Stimulated activated memory B cell treated with anti-CD40 and anti-IgM and Interleukin-4, amounts not matched to agents 10 μg/mL and 1 μg/mL and 100 μg/mL, for 72 hours (primary cell): Measurements from ENCODE around the gene FAM171A1.
"Not testable (repeated sequence)": the region's sequence is repeated elsewhere in the genome, so short reads cannot be mapped to it uniquely, and the experiment has no call there.

Experiments used
- ATAC-seq: fragments of 150-1000 bp; cut with Tn5 transposase; 2 replicates; pipeline ENCODE4 v1.10.0; 2021
- H3K27ac Mint-ChIP-seq: one replicate; pipeline ENCODE4 v1.8.0; 2022; ENCODE audit warnings: mild to moderate bottlenecking, mixed read lengths
- H3K27me3 Mint-ChIP-seq: one replicate; pipeline ENCODE4 v1.8.0; 2022; ENCODE audit warnings: mixed read lengths
- H3K36me3 Mint-ChIP-seq: one replicate; pipeline ENCODE4 v1.8.0; 2022; ENCODE audit warnings: mixed read lengths
- H3K4me1 Mint-ChIP-seq: one replicate; pipeline ENCODE4 v1.8.0; 2022; ENCODE audit warnings: mixed read lengths
- H3K4me3 Mint-ChIP-seq: one replicate; pipeline ENCODE4 v1.8.0; 2022; ENCODE audit warnings: mild to moderate bottlenecking, moderate library complexity, mixed read lengths
- H3K9me3 Mint-ChIP-seq: one replicate; pipeline ENCODE4 v1.8.0; 2022; ENCODE audit warnings: mixed read lengths

The FAM171A1 gene

GRCh38 chr10:15341502-15342128 is 29.5 kb downstream of the FAM171A1 start:
- no peak for ATAC-seq
- Mint-ChIP-seq H3K4me3 (no peak overlapping the region), H3K27me3 (peaks cover 12% of the 10 kb centered on the region), H3K36me3 (no peaks in the 10 kb centered on the region), H3K9me3 (no peaks in the 10 kb centered on the region), H3K4me1 (no peaks in the 10 kb centered on the region), H3K27ac (no peak overlapping the region)

DNA sequence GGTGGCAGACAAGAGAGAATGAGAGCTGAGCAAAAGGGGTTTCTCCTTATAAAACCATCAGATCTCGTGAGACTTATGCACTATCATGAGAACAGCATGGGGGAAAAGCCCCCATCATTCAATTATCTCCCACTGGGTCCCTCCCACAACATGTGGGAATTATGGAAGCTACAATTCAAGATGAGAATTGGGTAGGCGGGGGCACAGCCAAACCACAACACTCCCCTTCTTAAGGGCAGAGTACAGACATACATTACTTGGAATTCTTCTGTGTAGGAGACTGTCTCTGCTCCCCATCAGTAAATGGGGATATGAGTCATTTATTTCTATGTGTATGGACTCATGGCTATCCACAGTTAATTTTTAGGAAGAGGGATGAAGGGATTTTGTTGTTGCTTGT is 31.2 kb downstream of the FAM171A1 start:
- no peaks in the 10 kb centered on the region for H3K9me3 Mint-ChIP-seq
- H3K4me3 Mint-ChIP-seq, result no peak overlapping the region
- H3K36me3 Mint-ChIP-seq, result no peaks in the 10 kb centered on the region
- H3K27me3 Mint-ChIP-seq, result peaks cover 3% of the 10 kb centered on the region
- no peaks in the 10 kb centered on the region for H3K4me1 Mint-ChIP-seq
- no peak for ATAC-seq
- H3K27ac Mint-ChIP-seq, result no peak overlapping the region

- not testable (repeated sequence) for H3K27ac Mint-ChIP-seq, H3K27me3 Mint-ChIP-seq, ATAC-seq, H3K4me1 Mint-ChIP-seq, H3K9me3 Mint-ChIP-seq, H3K36me3 Mint-ChIP-seq, H3K4me3 Mint-ChIP-seq
These were observed 33.6 kb downstream of the FAM171A1 start for GRCh38 chr10:15337441-15337923.

DNA sequence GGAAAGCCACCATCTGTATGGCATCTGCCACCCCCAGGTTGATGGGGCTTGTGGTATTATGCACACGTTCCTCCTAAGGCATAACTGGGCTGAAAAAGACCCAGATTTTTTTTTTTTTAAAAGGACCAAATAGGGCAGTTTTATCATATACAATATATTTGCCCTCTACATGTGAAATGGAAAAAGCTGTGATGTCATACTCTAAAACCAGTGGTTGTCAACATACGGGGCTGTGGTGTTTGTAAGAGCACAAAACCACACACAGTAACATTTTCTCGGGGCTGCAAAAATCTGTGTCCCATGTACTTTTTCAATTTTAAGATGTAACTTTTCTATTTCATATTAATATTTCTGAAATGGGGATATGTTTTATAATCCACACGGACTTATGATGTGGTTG is 34.9 kb downstream of the FAM171A1 start:
- no peak overlapping the region for H3K27ac Mint-ChIP-seq
- H3K4me1 Mint-ChIP-seq, result no peaks in the 10 kb centered on the region
- no peak overlapping the region for H3K4me3 Mint-ChIP-seq
- no peaks in the 10 kb centered on the region for H3K27me3 Mint-ChIP-seq
- ATAC-seq, result no peak
- H3K36me3 Mint-ChIP-seq, result no peaks in the 10 kb centered on the region
- H3K9me3 Mint-ChIP-seq, result no peaks in the 10 kb centered on the region

GRCh38 chr10:15335508-15335907 is 35.6 kb downstream of the FAM171A1 start:
- ATAC-seq, result no peak
- Mint-ChIP-seq H3K9me3 (no peaks in the 10 kb centered on the region), H3K4me3 (no peak overlapping the region)

DNA sequence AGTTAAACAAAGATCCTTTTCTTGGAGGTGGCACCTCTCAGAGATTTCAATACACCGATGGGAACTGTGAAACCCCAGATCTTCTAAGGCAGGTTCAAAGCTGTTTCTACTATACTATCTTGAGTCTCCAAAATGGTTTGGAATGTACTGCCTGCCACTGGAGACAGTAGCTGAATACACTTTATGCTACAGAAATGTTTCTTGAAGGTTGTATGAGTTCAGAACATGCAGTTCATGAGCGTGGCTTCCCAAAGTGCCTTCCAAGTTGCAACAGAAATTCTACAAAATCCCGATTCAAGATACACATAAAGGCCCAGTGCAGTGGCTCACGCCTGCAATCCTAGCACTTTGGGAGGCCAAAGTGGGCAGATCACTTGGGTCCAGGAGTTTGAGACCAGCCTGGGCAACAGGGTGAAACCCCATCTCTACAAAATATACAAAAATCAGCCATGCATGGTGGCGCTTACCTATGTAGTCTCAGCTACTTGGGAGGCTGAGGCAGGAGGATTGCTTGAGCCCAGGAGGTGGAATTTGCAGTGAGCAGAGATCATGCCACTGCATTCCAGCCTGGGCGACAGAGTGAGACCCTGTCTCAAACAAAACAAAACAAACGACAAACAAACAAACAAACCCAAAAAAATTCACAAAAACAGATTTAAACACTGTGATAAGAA is 36.3 kb downstream of the FAM171A1 start:
- H3K4me3 Mint-ChIP-seq, result no peak overlapping the region
- no peak overlapping the region for H3K27ac Mint-ChIP-seq
- no peaks in the 10 kb centered on the region for H3K9me3 Mint-ChIP-seq
- no peaks in the 10 kb centered on the region for H3K36me3 Mint-ChIP-seq
- ATAC-seq, result no peak
- H3K4me1 Mint-ChIP-seq, result no peaks in the 10 kb centered on the region
- H3K27me3 Mint-ChIP-seq, result no peaks in the 10 kb centered on the region

More at GRCh38 chr10:15335508-15335907, 35.6 kb downstream of the FAM171A1 start:
- no peaks in the 10 kb centered on the region for H3K4me1 Mint-ChIP-seq
- no peaks in the 10 kb centered on the region for H3K27me3 Mint-ChIP-seq
- no peaks in the 10 kb centered on the region for H3K36me3 Mint-ChIP-seq
- H3K27ac Mint-ChIP-seq, result no peak overlapping the region

DNA sequence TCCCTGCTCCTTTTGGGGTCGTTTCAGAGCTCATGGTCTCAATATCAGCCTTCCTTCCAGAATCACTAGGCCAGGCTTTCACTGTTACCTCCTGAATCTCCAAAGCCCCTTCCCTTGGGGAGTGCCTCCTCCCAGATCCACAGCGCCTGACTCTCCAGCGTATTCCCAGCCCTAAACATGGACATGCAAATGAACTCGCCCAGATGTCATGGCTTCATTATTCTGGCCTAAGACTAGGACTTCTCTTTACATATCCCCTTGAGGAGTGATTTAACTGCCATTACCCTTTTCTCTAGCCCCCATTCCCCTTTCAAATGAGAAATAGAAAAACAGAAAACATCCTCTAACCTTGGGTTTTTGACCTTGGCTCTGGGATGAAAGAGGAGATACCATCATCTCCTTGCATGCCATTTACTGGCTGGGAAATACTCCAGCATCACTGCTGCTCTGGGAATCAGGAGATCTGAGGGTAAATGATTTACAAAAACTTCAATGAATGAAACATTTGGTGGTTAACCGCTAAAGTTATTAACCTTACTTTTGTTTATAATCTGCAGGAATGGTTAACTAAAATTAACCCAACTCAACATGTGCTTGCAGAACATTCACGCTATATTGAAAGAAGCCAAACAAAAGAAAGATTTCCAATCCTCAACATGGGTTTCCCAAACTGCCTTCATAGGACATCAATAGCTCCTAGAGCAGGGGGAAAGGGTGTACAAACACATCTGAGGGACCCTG is 37.0 kb downstream of the FAM171A1 start:
- Mint-ChIP-seq H3K9me3 (no peaks in the 10 kb centered on the region), H3K4me3 (no peak overlapping the region), H3K27ac (no peak overlapping the region), H3K27me3 (no peaks in the 10 kb centered on the region), H3K4me1 (no peaks in the 10 kb centered on the region), H3K36me3 (no peaks in the 10 kb centered on the region)
- no peak for ATAC-seq

DNA sequence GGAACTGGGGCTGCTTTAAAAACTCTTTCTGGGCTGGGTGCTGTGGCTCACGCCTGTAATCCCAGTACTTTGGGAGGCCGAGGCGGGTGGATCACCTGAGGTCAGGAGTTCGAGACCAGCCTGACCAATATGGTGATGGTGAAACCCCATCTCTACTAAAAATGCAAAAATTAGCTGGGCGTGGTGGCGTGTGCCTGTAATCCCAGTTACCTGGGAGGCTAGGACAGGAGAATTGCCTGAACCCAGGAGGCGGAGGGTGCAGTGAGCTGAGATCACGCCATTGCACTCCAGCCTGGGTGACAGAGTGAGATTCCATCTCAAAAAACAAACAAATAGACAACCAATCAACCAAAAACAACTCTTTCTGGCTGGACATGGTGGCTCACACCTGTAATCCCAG is 37.9 kb downstream of the FAM171A1 start:
- H3K27ac Mint-ChIP-seq, H3K9me3 Mint-ChIP-seq, H3K4me3 Mint-ChIP-seq, H3K4me1 Mint-ChIP-seq, H3K27me3 Mint-ChIP-seq, H3K36me3 Mint-ChIP-seq, ATAC-seq: not testable (repeated sequence)

- Mint-ChIP-seq H3K27me3 (no peaks in the 10 kb centered on the region), H3K9me3 (no peaks in the 10 kb centered on the region), H3K4me1 (no peaks in the 10 kb centered on the region), H3K4me3 (no peak overlapping the region), H3K36me3 (no peaks in the 10 kb centered on the region), H3K27ac (no peak overlapping the region)
- no peak for ATAC-seq
These were observed 39.6 kb downstream of the FAM171A1 start for GRCh38 chr10:15331461-15331860.

GRCh38 chr10:15329437-15329836 is 41.7 kb downstream of the FAM171A1 start:
- Mint-ChIP-seq H3K36me3 (no peaks in the 10 kb centered on the region), H3K9me3 (no peaks in the 10 kb centered on the region), H3K27ac (no peak overlapping the region), H3K27me3 (no peaks in the 10 kb centered on the region), H3K4me1 (no peaks in the 10 kb centered on the region), H3K4me3 (no peak overlapping the region)
- ATAC-seq, result no peak

- Mint-ChIP-seq H3K4me3 (no peak overlapping the region), H3K27ac (no peak overlapping the region), H3K9me3 (no peaks in the 10 kb centered on the region), H3K27me3 (no peaks in the 10 kb centered on the region), H3K4me1 (no peaks in the 10 kb centered on the region), H3K36me3 (no peaks in the 10 kb centered on the region)
- ATAC-seq, result no peak
These were observed 45.2 kb downstream of the FAM171A1 start for GRCh38 chr10:15325944-15326284.

GRCh38 chr10:15325243-15325943 is 45.7 kb downstream of the FAM171A1 start:
- Mint-ChIP-seq H3K27ac (no peak overlapping the region), H3K4me3 (no peak overlapping the region), H3K27me3 (no peaks in the 10 kb centered on the region), H3K4me1 (no peaks in the 10 kb centered on the region), H3K36me3 (no peaks in the 10 kb centered on the region), H3K9me3 (no peaks in the 10 kb centered on the region)
- ATAC-seq, result no peak

DNA sequence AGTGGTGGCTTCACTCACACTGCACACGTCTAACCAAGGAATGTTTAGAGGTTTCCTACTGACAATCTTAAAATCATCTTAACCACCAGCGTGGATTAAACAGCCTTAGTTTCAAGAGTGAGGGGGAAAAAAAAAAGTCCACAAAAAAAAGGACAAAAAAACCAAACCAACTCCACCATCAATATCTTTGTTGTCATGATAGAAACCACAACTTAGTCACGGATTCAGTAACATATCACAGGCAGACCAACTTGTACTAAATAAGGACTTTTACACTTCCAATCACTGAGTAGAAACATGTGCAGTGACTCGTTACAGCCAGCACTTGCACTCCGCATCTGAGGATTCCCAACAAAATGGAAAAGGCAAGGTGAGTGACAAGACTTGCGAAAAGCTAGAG is 46.5 kb downstream of the FAM171A1 start:
- no peaks in the 10 kb centered on the region for H3K27me3 Mint-ChIP-seq
- peaks cover 2% of the 10 kb centered on the region for H3K9me3 Mint-ChIP-seq
- H3K27ac Mint-ChIP-seq, result no peak overlapping the region
- H3K36me3 Mint-ChIP-seq, result no peaks in the 10 kb centered on the region
- ATAC-seq, result no peak
- no peak overlapping the region for H3K4me3 Mint-ChIP-seq
- no peaks in the 10 kb centered on the region for H3K4me1 Mint-ChIP-seq

- Mint-ChIP-seq H3K4me3 (no peak overlapping the region), H3K4me1 (no peaks in the 10 kb centered on the region), H3K36me3 (no peaks in the 10 kb centered on the region), H3K9me3 (peaks cover 2% of the 10 kb centered on the region), H3K27me3 (no peaks in the 10 kb centered on the region), H3K27ac (no peak overlapping the region)
- no peak for ATAC-seq
These were observed 47.0 kb downstream of the FAM171A1 start for GRCh38 chr10:15324113-15324512.

DNA sequence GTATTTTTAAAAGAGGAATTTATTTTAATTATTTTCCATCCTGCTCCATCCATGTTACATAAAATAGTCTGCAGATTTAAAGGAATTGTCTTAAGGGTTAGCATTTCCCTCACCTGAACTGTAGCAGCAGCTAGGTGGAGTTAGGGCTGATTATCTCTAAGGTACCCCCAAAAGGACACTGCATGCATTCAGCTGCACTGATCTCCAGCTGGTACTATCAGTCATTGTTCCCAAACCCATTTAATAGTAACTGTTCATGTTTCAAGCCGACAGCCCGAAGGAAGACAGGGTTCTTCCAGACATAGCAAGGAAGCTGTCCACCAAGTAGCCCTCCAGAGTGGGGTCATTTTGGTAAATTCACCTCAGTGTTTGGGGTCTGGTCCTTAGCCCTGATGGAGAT is 48.7 kb downstream of the FAM171A1 start:
- Mint-ChIP-seq H3K27me3 (peaks cover under 1% of the 10 kb centered on the region), H3K4me3 (no peak overlapping the region), H3K36me3 (no peaks in the 10 kb centered on the region), H3K4me1 (no peaks in the 10 kb centered on the region), H3K9me3 (peaks cover 2% of the 10 kb centered on the region), H3K27ac (no peak overlapping the region)
- ATAC-seq, result no peak
